ENCODE measurements around the gene ZNF500.

- TF ChIP-seq, protein P1, sequence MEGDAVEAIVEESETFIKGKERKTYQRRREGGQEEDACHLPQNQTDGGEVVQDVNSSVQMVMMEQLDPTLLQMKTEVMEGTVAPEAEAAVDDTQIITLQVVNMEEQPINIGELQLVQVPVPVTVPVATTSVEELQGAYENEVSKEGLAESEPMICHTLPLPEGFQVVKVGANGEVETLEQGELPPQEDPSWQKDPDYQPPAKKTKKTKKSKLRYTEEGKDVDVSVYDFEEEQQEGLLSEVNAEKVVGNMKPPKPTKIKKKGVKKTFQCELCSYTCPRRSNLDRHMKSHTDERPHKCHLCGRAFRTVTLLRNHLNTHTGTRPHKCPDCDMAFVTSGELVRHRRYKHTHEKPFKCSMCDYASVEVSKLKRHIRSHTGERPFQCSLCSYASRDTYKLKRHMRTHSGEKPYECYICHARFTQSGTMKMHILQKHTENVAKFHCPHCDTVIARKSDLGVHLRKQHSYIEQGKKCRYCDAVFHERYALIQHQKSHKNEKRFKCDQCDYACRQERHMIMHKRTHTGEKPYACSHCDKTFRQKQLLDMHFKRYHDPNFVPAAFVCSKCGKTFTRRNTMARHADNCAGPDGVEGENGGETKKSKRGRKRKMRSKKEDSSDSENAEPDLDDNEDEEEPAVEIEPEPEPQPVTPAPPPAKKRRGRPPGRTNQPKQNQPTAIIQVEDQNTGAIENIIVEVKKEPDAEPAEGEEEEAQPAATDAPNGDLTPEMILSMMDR (IDR thresholded peaks at IDR 0.05), result no peak
- TF ChIP-seq POLR2A (IDR thresholded peaks at IDR 0.05), result no peak
Measured at GRCh38 chr16:4797805-4798252, 30.9 kb upstream of the ZNF500 start.

All from right lobe of liver (tissue), 4 donors.